ENCODE measurements around the gene CHTOP. TPM values are rescaled to one million over a fixed set of nuclear protein-coding genes. Genes with fewer than 3 reads are reported as not detected.

Gene CHTOP
- polyA plus RNA-seq, 5 donors: 106 to 125 (median 120) TPM

GRCh38 chr1:153684892-153685291 lies 51.0 kb downstream of the CHTOP start:
- DNase-seq: no peak

GRCh38 chr1:153685544-153686340 lies 51.9 kb downstream of the CHTOP start:
- no peak for DNase-seq

GRCh38 chr1:153687346-153688125 lies 53.7 kb downstream of the CHTOP start:
- DNase-seq: no peak

GRCh38 chr1:153688276-153688675 lies 54.4 kb downstream of the CHTOP start:
- no peak for DNase-seq

- no peak for DNase-seq
Measured at GRCh38 chr1:153688736-153689328, 55.0 kb downstream of the CHTOP start.

GRCh38 chr1:153693466-153693865 lies 59.6 kb downstream of the CHTOP start:
- DNase-seq: no peak

Other genes with a start within 250 kb of the CHTOP start
- gene S100A8, start 243.0 kb upstream of the CHTOP start, polyA plus RNA-seq (ENCODE audit: insufficient read depth in 1 of 5, insufficient read length in 5 of 5, low replicate concordance in 1 of 5): 10 to 100 TPM; 12.1 to 30.7 (median 22.1) TPM
- gene S100A7A, start 217.5 kb upstream of the CHTOP start, polyA plus RNA-seq (ENCODE audit: insufficient read depth in 1 of 5, insufficient read length in 5 of 5, low replicate concordance in 1 of 5): not detected
- not detected for gene S100A7, start 173.4 kb upstream of the CHTOP start, polyA plus RNA-seq (ENCODE audit: insufficient read depth in 1 of 5, insufficient read length in 5 of 5, low replicate concordance in 1 of 5)
- gene S100A6, start 98.1 kb upstream of the CHTOP start, polyA plus RNA-seq (ENCODE audit: insufficient read depth in 1 of 5, insufficient read length in 5 of 5, low replicate concordance in 1 of 5): 100 to 1,000 TPM; 138 to 297 (median 187) TPM
- gene S100A5, start 93.1 kb upstream of the CHTOP start, polyA plus RNA-seq (ENCODE audit: insufficient read depth in 1 of 5, insufficient read length in 5 of 5, low replicate concordance in 1 of 5): under 1 TPM in 1 of 5 donors, not detected in 4; 0.23 TPM
- gene S100A4, start 88.3 kb upstream of the CHTOP start, polyA plus RNA-seq (ENCODE audit: insufficient read depth in 1 of 5, insufficient read length in 5 of 5, low replicate concordance in 1 of 5): 10 to 100 TPM; 15.9 to 32.6 (median 19.9) TPM
- gene S100A3, start 84.8 kb upstream of the CHTOP start, polyA plus RNA-seq (ENCODE audit: insufficient read depth in 1 of 5, insufficient read length in 5 of 5, low replicate concordance in 1 of 5): under 1 TPM in 2 of 5 donors, not detected in 3; 0.21 to 0.66 TPM
- 1 to 10 TPM in 3 of 5 donors, under 1 TPM in 2; 0.69 to 1.8 (median 1.2) TPM for gene S100A2, start 68.2 kb upstream of the CHTOP start, polyA plus RNA-seq (ENCODE audit: insufficient read depth in 1 of 5, insufficient read length in 5 of 5, low replicate concordance in 1 of 5)
- gene S100A16, start 20.9 kb upstream of the CHTOP start, polyA plus RNA-seq (ENCODE audit: insufficient read depth in 1 of 5, insufficient read length in 5 of 5, low replicate concordance in 1 of 5): 100 to 1,000 TPM; 119 to 177 (median 147) TPM
- gene S100A14, start 17.7 kb upstream of the CHTOP start, polyA plus RNA-seq (ENCODE audit: insufficient read depth in 1 of 5, insufficient read length in 5 of 5, low replicate concordance in 1 of 5): 100 to 1,000 TPM in 4 of 5 donors, 10 to 100 TPM in 1; 93.5 to 174 (median 144) TPM
- 100 to 1,000 TPM in 1 of 5 donors, 10 to 100 TPM in 4; 76.9 to 120 (median 96.7) TPM for gene S100A13, start 6.6 kb upstream of the CHTOP start, polyA plus RNA-seq (ENCODE audit: insufficient read depth in 1 of 5, insufficient read length in 5 of 5, low replicate concordance in 1 of 5)
- 1 to 10 TPM in 4 of 5 donors, under 1 TPM in 1; 1.00 to 2.0 (median 1.6) TPM for gene S100A1, start 5.6 kb upstream of the CHTOP start, polyA plus RNA-seq (ENCODE audit: insufficient read depth in 1 of 5, insufficient read length in 5 of 5, low replicate concordance in 1 of 5)
- gene SNAPIN, start 24.6 kb downstream of the CHTOP start, polyA plus RNA-seq (ENCODE audit: insufficient read depth in 1 of 5, insufficient read length in 5 of 5, low replicate concordance in 1 of 5): 10 to 100 TPM; 38.5 to 48.6 (median 41.6) TPM
- gene ILF2, start 36.9 kb downstream of the CHTOP start, polyA plus RNA-seq (ENCODE audit: insufficient read depth in 1 of 5, insufficient read length in 5 of 5, low replicate concordance in 1 of 5): 100 to 1,000 TPM; 245 to 312 (median 264) TPM
- 10 to 100 TPM; 14.4 to 20.5 (median 15.0) TPM for gene NPR1, start 44.6 kb downstream of the CHTOP start, polyA plus RNA-seq (ENCODE audit: insufficient read depth in 1 of 5, insufficient read length in 5 of 5, low replicate concordance in 1 of 5)
- 100 to 1,000 TPM in 4 of 5 donors, 10 to 100 TPM in 1; 98.2 to 130 (median 104) TPM for gene INTS3, start 94.0 kb downstream of the CHTOP start, polyA plus RNA-seq (ENCODE audit: insufficient read depth in 1 of 5, insufficient read length in 5 of 5, low replicate concordance in 1 of 5)
- gene SLC27A3, start 141.3 kb downstream of the CHTOP start, polyA plus RNA-seq (ENCODE audit: insufficient read depth in 1 of 5, insufficient read length in 5 of 5, low replicate concordance in 1 of 5): 10 to 100 TPM; 33.3 to 47.9 (median 41.6) TPM

Measured in right lung (tissue), 5 donors.